SK-N-SH treated with all-trans-retinoic acid at 6 μM for 48 hours (cell line): ENCODE data around the gene OBP2A.

Source experiments
- CSDC2 ChIP-seq: fragments of 250-450 bp; sonication (Bioruptor Pico); IDR thresholded peaks from 2 replicates; pipeline ENCODE4 v1.5.0; 2020; ENCODE audit warnings: mild to moderate bottlenecking, moderate library complexity
- CSRNP3 ChIP-seq: fragments of 250-450 bp; sonication (Bioruptor Pico); IDR thresholded peaks from 2 replicates; pipeline ENCODE4 v1.5.1; 2021; ENCODE audit warnings: mild to moderate bottlenecking, moderate library complexity
- GLIS3 ChIP-seq: fragments of 250-450 bp; sonication (Bioruptor Pico); IDR thresholded peaks from 2 replicates; pipeline ENCODE4 v1.5.0; 2020; ENCODE audit warnings: mild to moderate bottlenecking, moderate library complexity
- PATZ1 ChIP-seq: fragments of 250-450 bp; sonication (Bioruptor Pico); IDR thresholded peaks from 2 replicates; pipeline ENCODE4 v1.8.0; 2020; ENCODE audit warnings: mild to moderate bottlenecking, moderate library complexity, borderline replicate concordance
- POU6F1 ChIP-seq: fragments of 250-450 bp; sonication (Bioruptor Pico); IDR thresholded peaks from 2 replicates; pipeline ENCODE4 v1.8.0; 2021; ENCODE audit warnings: low read depth, mild to moderate bottlenecking, moderate library complexity, borderline replicate concordance
- RARB ChIP-seq: fragments of 250-450 bp; sonication (Bioruptor Pico); IDR thresholded peaks from 2 replicates; pipeline ENCODE4 v1.8.0; 2021; ENCODE audit warnings: mild to moderate bottlenecking, moderate library complexity
- SNAI2 ChIP-seq: fragments of 250-450 bp; sonication (Bioruptor Pico); IDR thresholded peaks from 2 replicates; pipeline ENCODE4 v1.5.0; 2020; ENCODE audit warnings: mild to moderate bottlenecking, moderate library complexity
- TSHZ2 ChIP-seq: fragments of 250-450 bp; sonication (Bioruptor Pico); IDR thresholded peaks from 2 replicates; pipeline ENCODE4 v1.5.0; 2020; ENCODE audit warnings: mild to moderate bottlenecking, moderate library complexity
- ZFP3 ChIP-seq: fragments of 250-450 bp; sonication (Bioruptor Pico); IDR thresholded peaks from 2 replicates; pipeline ENCODE4 v1.5.0; 2020; ENCODE audit warnings: mild to moderate bottlenecking, moderate library complexity
- ZFP30 ChIP-seq: fragments of 450-650 bp; formaldehyde crosslinking; IDR thresholded peaks from 2 replicates; pipeline ENCODE4 v1.5.0; 2022; ENCODE audit warnings: mild to moderate bottlenecking, moderate library complexity
- ZNF565 ChIP-seq: fragments of 450-650 bp; formaldehyde crosslinking; conservative IDR thresholded peaks from 2 replicates; pipeline ENCODE4 v1.5.0; 2020; ENCODE audit warnings: low read depth, mild to moderate bottlenecking, moderate library complexity

- TF ChIP-seq CSRNP3 (CRISPR knock-in tag) (no peak), RARB (CRISPR knock-in tag) (no peak), ZNF565 (CRISPR knock-in tag) (no peak), POU6F1 (no peak), TSHZ2 (CRISPR knock-in tag) (no peak), CSDC2 (CRISPR knock-in tag) (no peak), SNAI2 (no peak), ZFP3 (CRISPR knock-in tag) (no peak), ZFP30 (CRISPR knock-in tag) (no peak), GLIS3 (CRISPR knock-in tag) (no peak), PATZ1 (CRISPR knock-in tag) (no peak)
Measured at GRCh38 chr9:135579356-135579755, 33.4 kb downstream of the OBP2A start.
